Measurements from ENCODE around the gene GJB3.

The GJB3 gene

GRCh38 chr1:34779962-34780361 lies 1.1 kb upstream of the GJB3 start:
- Histone ChIP-seq H3K36me3 (replicated peaks; ENCODE audit: insufficient read depth, low read length) (no peaks in the 10 kb centered on the region), H3K27me3 (replicated peaks; ENCODE audit: insufficient read depth, low read length) (peaks cover 63% of the 10 kb centered on the region), H3K4me3 (ENCODE audit: low read length) (no peak overlapping the region), H4K20me1 (ENCODE audit: insufficient read depth, low read length) (no peaks in the 10 kb centered on the region), H3K9ac (ENCODE audit: low read length) (no peak overlapping the region), H3K9me2 (replicated peaks; ENCODE audit: insufficient read depth, low read length) (no peaks in the 10 kb centered on the region), H3F3A (ENCODE audit: insufficient read depth, low read length) (no peaks in the 10 kb centered on the region), H3K79me2 (ENCODE audit: low read length) (no peaks in the 10 kb centered on the region), H3K4me2 (ENCODE audit: low read depth, low read length) (no peak overlapping the region), H3K9me3 (replicated peaks; ENCODE audit: insufficient read depth, low read length) (no peaks in the 10 kb centered on the region), H2AFZ (ENCODE audit: low read length) (no peak overlapping the region), H3K4me1 (ENCODE audit: low read length) (no peaks in the 10 kb centered on the region), H3K27ac (ENCODE audit: low read length) (no peak overlapping the region)
- no peak for TF ChIP-seq EZH2 (optimal IDR thresholded peaks at IDR 0.05; ENCODE audit: low read depth, low read length)
- TF ChIP-seq CTCF (IDR thresholded peaks at IDR 0.05; ENCODE audit: low read length) = no peak
- no peak for TF ChIP-seq EZH2phosphoT487 (IDR thresholded peaks at IDR 0.05; ENCODE audit: low read length)
- no peak for DNase-seq

- no peak overlapping the region for H3K4me3 ChIP-seq (ENCODE audit: low read length)
- H3K27me3 ChIP-seq (replicated peaks; ENCODE audit: insufficient read depth, low read length) = peaks cover 68% of the 10 kb centered on the region
- no peak overlapping the region for H3K27ac ChIP-seq (ENCODE audit: low read length)
- H3K9ac ChIP-seq (ENCODE audit: low read length) = no peak overlapping the region
- no peaks in the 10 kb centered on the region for H3K9me2 ChIP-seq (replicated peaks; ENCODE audit: insufficient read depth, low read length)
- H3K4me1 ChIP-seq (ENCODE audit: low read length) = no peaks in the 10 kb centered on the region
- TF ChIP-seq EZH2 (optimal IDR thresholded peaks at IDR 0.05; ENCODE audit: low read depth, low read length) (no peak), EZH2phosphoT487 (IDR thresholded peaks at IDR 0.05; ENCODE audit: low read length) (no peak), CTCF (IDR thresholded peaks at IDR 0.05; ENCODE audit: low read length) (no peak)
- H4K20me1 ChIP-seq (ENCODE audit: insufficient read depth, low read length) = no peaks in the 10 kb centered on the region
- no peak overlapping the region for H2AFZ ChIP-seq (ENCODE audit: low read length)
- H3K9me3 ChIP-seq (replicated peaks; ENCODE audit: insufficient read depth, low read length) = no peaks in the 10 kb centered on the region
- no peak overlapping the region for H3K4me2 ChIP-seq (ENCODE audit: low read depth, low read length)
- DNase-seq = no peak
- H3K36me3 ChIP-seq (replicated peaks; ENCODE audit: insufficient read depth, low read length) = no peaks in the 10 kb centered on the region
- no peaks in the 10 kb centered on the region for H3K79me2 ChIP-seq (ENCODE audit: low read length)
- no peaks in the 10 kb centered on the region for H3F3A ChIP-seq (ENCODE audit: insufficient read depth, low read length)
These were observed 486 bp upstream of the GJB3 start for GRCh38 chr1:34780528-34780927.

GRCh38 chr1:34781844-34782391 lies 904 bp downstream of the GJB3 start:
- no peak for TF ChIP-seq CTCF (IDR thresholded peaks at IDR 0.05; ENCODE audit: low read length)
- TF ChIP-seq EZH2 (optimal IDR thresholded peaks at IDR 0.05; ENCODE audit: low read depth, low read length) = no peak
- TF ChIP-seq EZH2phosphoT487 (IDR thresholded peaks at IDR 0.05; ENCODE audit: low read length) = no peak
- no peaks in the 10 kb centered on the region for H3K9me2 ChIP-seq (replicated peaks; ENCODE audit: insufficient read depth, low read length)
- H3K27me3 ChIP-seq (replicated peaks; ENCODE audit: insufficient read depth, low read length) = peaks cover 66% of the 10 kb centered on the region
- no peaks in the 10 kb centered on the region for H3K79me2 ChIP-seq (ENCODE audit: low read length)
- no peaks in the 10 kb centered on the region for H3F3A ChIP-seq (ENCODE audit: insufficient read depth, low read length)
- H3K4me1 ChIP-seq (ENCODE audit: low read length) = no peaks in the 10 kb centered on the region
- no peaks in the 10 kb centered on the region for H3K9me3 ChIP-seq (replicated peaks; ENCODE audit: insufficient read depth, low read length)
- no peak overlapping the region for H3K4me3 ChIP-seq (ENCODE audit: low read length)
- H3K9ac ChIP-seq (ENCODE audit: low read length) = no peak overlapping the region
- no peak overlapping the region for H2AFZ ChIP-seq (ENCODE audit: low read length)
- no peak overlapping the region for H3K27ac ChIP-seq (ENCODE audit: low read length)
- no peak for DNase-seq
- H4K20me1 ChIP-seq (ENCODE audit: insufficient read depth, low read length) = no peaks in the 10 kb centered on the region
- no peaks in the 10 kb centered on the region for H3K36me3 ChIP-seq (replicated peaks; ENCODE audit: insufficient read depth, low read length)
- no peak overlapping the region for H3K4me2 ChIP-seq (ENCODE audit: low read depth, low read length)

Data from MM.1S (cell line).